Transverse colon (tissue), 4 donors: ENCODE results near the gene MAN1C1.

Experiments used
- CTCF ChIP-seq, 5 experiments: fragments of 200-600 bp in 3 of 5; fragments of 450-650 bp in 2 of 5; sonication (generic) in 3 of 5; IDR thresholded peaks; 1 replicate in 2 of 5; 2 replicates in 3 of 5; pipeline ENCODE4 v1.5.1; 2016 to 2017; ENCODE audit warnings: antibody characterized with exemption in 5 of 5, inconsistent platforms in 3 of 5, mild to moderate bottlenecking in 2 of 5, moderate library complexity in 1 of 5
- EP300 ChIP-seq: sonication (generic); formaldehyde crosslinking; IDR thresholded peaks from one replicate; pipeline ENCODE4 v1.6.1; 2017; ENCODE audit warnings: antibody characterized with exemption, low read depth
- POLR2A ChIP-seq: fragments of 450-650 bp; IDR thresholded peaks from one replicate; pipeline ENCODE4 v1.6.1; 2016; ENCODE audit warnings: antibody characterized with exemption, mild to moderate bottlenecking, moderate library complexity
- POLR2AphosphoS5 ChIP-seq, 3 donors: sonication (generic); formaldehyde crosslinking; IDR thresholded peaks; one replicate each; pipeline ENCODE4 v1.6.1; 2016; ENCODE audit warnings: antibody characterized with exemption in 3 of 3

- TF ChIP-seq CTCF (IDR thresholded peaks at IDR 0.05) (no peak), POLR2AphosphoS5 (IDR thresholded peaks at IDR 0.05) (no peak), POLR2A (no peak), EP300 (no peak)
Observed at GRCh38 chr1:25687221-25688017, 70.8 kb downstream of the MAN1C1 start.
